Transverse colon (tissue), 4 donors: ENCODE measurements around the gene C22orf15. TPM values are rescaled to one million over a fixed set of nuclear protein-coding genes. Genes with fewer than 3 reads are reported as not detected.
A peak's percentile ranks its signal among the peaks of the same experiment; 100 is the strongest.

Experiments
- DNase-seq: peaks from one replicate; pipeline ENCODE4 v3.0.0-alpha.2; 2019
- H3K27ac ChIP-seq, 4 donors: fragments of 200-600 bp; sonication (generic); 2 replicates each; pipeline ENCODE4 v1.5.1; 2016 to 2018; ENCODE audit warnings: inconsistent platforms in 4 of 4
- H3K27me3 ChIP-seq: fragments of 200-600 bp; sonication (generic); 2 replicates; pipeline ENCODE4 v1.5.1; 2017; ENCODE audit warnings: inconsistent platforms
- H3K36me3 ChIP-seq, 4 donors: fragments of 200-600 bp; sonication (generic); 2 replicates each; pipeline ENCODE4 v1.5.1; 2017 to 2019; ENCODE audit warnings: inconsistent platforms in 4 of 4
- H3K4me1 ChIP-seq, 4 donors: fragments of 200-600 bp; sonication (generic); 2 replicates each; pipeline ENCODE4 v1.5.1; 2017 to 2020; ENCODE audit warnings: inconsistent platforms in 4 of 4
- H3K4me3 ChIP-seq, 4 donors: fragments of 200-600 bp; sonication (generic); 1 replicate in 1 of 4; 2 replicates in 3 of 4; pipeline versions ENCODE4 v1.5.1 to v1.6.1; 2017 to 2019; ENCODE audit warnings: inconsistent platforms in 4 of 4
- H3K9me3 ChIP-seq, 2 donors: fragments of 200-600 bp; sonication (generic); 2 replicates each; pipeline ENCODE4 v1.5.1; 2017 to 2019; ENCODE audit warnings: inconsistent platforms in 2 of 2
- CTCF ChIP-seq, 5 experiments: fragments of 200-600 bp in 3 of 5; fragments of 450-650 bp in 2 of 5; sonication (generic) in 3 of 5; IDR thresholded peaks; 1 replicate in 2 of 5; 2 replicates in 3 of 5; pipeline ENCODE4 v1.5.1; 2016 to 2017; ENCODE audit warnings: antibody characterized with exemption in 5 of 5, inconsistent platforms in 3 of 5, mild to moderate bottlenecking in 2 of 5, moderate library complexity in 1 of 5
- EP300 ChIP-seq: sonication (generic); formaldehyde crosslinking; IDR thresholded peaks from one replicate; pipeline ENCODE4 v1.6.1; 2017; ENCODE audit warnings: antibody characterized with exemption, low read depth
- POLR2A ChIP-seq: fragments of 450-650 bp; IDR thresholded peaks from one replicate; pipeline ENCODE4 v1.6.1; 2016; ENCODE audit warnings: antibody characterized with exemption, mild to moderate bottlenecking, moderate library complexity
- POLR2AphosphoS5 ChIP-seq, 3 donors: sonication (generic); formaldehyde crosslinking; IDR thresholded peaks; one replicate each; pipeline ENCODE4 v1.6.1; 2016; ENCODE audit warnings: antibody characterized with exemption in 3 of 3
- WGBS, 2 donors: methylation state at CpG; one replicate each; pipeline ENCODE4 v1.1.5; 2018; ENCODE audit warnings: low coverage in 1 of 2; 5-methylcytosine and 5-hydroxymethylcytosine counted together
- in situ Hi-C, 4 donors: fragments of 200-750 bp; cut with MboI; loops; one replicate each; pipeline versions ENCODE4 v1.15.0 to v1.15.1; 2017; ENCODE audit warnings: low sequenced_read_pairs in 3 of 4, low pct_ligation_motif_present in 1 of 4, low pct_unique_long_range_greater_than_20kb in 1 of 4
- intact Hi-C: fragments of 100-400 bp; cut with DNase I; formaldehyde crosslinking; loops from one replicate; pipeline ENCODE4 v1.15.1; 2023; ENCODE audit warnings: low total_unique reads
- total RNA-seq, 4 donors: library from RNA; depleted of rRNA; stranded (reverse); fragments of >200 nt; gene quantifications; one replicate each; pipeline ENCODE4 v1.1.0, GENCODE V29; 2016

The C22orf15 gene
- total RNA-seq, 4 donors from 2014 or later, result not detected

GRCh38 chr22:23760056-23760455 lies 2.7 kb upstream of the C22orf15 start:
- intact Hi-C loops (no loop called here), in situ Hi-C loops (no loop called here)
- 90% methylated on average over 6 of the region's 6 CpGs; no CpG with 5 or more reads in 1 of the 2 donors for WGBS, 2 donors
- no peak for DNase-seq
- H3K9me3 ChIP-seq, result no peaks in the 10 kb centered on the region
- TF ChIP-seq POLR2A (no peak), EP300 (no peak), POLR2AphosphoS5 (IDR thresholded peaks at IDR 0.05) (no peak), CTCF (IDR thresholded peaks at IDR 0.05) (no peak)
- no peaks in the 10 kb centered on the region for H3K27me3 ChIP-seq
- no peaks in the 10 kb centered on the region for H3K36me3 ChIP-seq
- H3K4me3 ChIP-seq, result no peak overlapping the region
- H3K27ac ChIP-seq, result no peak overlapping the region
- H3K4me1 ChIP-seq, result peaks cover 0 to 23% (median 9%) of the 10 kb centered on the region in 4 donors

- Histone ChIP-seq H3K4me1 (peaks cover 6 to 43% (median 24%) of the 10 kb centered on the region in 4 donors), H3K4me3 (peak overlapping the region in 1 of 4 donors; percentile 22), H3K9me3 (no peaks in the 10 kb centered on the region), H3K27me3 (no peaks in the 10 kb centered on the region), H3K27ac (no peak overlapping the region), H3K36me3 (no peaks in the 10 kb centered on the region)
- 56 to 82% methylated on average over 7 to 17 of the region's 17 CpGs for WGBS, 2 donors
- in situ Hi-C loops, result no loop called here
- no peak for TF ChIP-seq EP300
- no peak for TF ChIP-seq POLR2A
- no peak for TF ChIP-seq POLR2AphosphoS5 (IDR thresholded peaks at IDR 0.05)
- no peak for TF ChIP-seq CTCF (IDR thresholded peaks at IDR 0.05)
- intact Hi-C loops, result no loop called here
- DNase-seq, result no peak
Measured at GRCh38 chr22:23763579-23763945, 772 bp downstream of the C22orf15 start.

GRCh38 chr22:23763954-23764353 lies 1.2 kb downstream of the C22orf15 start:
- Histone ChIP-seq H3K36me3 (no peaks in the 10 kb centered on the region), H3K4me1 (peaks cover 9 to 47% (median 27%) of the 10 kb centered on the region in 4 donors), H3K9me3 (no peaks in the 10 kb centered on the region), H3K27ac (no peak overlapping the region), H3K27me3 (no peaks in the 10 kb centered on the region), H3K4me3 (peak overlapping the region in 1 of 4 donors; percentile 22)
- in situ Hi-C loops, result no loop called here
- 76% methylated on average over 7 of the region's 7 CpGs; no CpG with 5 or more reads in 1 of the 2 donors for WGBS, 2 donors
- TF ChIP-seq CTCF (IDR thresholded peaks at IDR 0.05), result no peak
- no peak for TF ChIP-seq POLR2A
- TF ChIP-seq POLR2AphosphoS5 (IDR thresholded peaks at IDR 0.05), result no peak
- no peak for TF ChIP-seq EP300
- DNase-seq, result no peak
- intact Hi-C loops, result no loop called here

- no peaks in the 10 kb centered on the region for H3K36me3 ChIP-seq
- TF ChIP-seq EP300 (no peak), POLR2A (no peak), POLR2AphosphoS5 (IDR thresholded peaks at IDR 0.05) (no peak), CTCF (IDR thresholded peaks at IDR 0.05) (no peak)
- intact Hi-C loops, result no loop called here
- H3K4me3 ChIP-seq, result no peak overlapping the region
- H3K27me3 ChIP-seq, result no peaks in the 10 kb centered on the region
- no peak for DNase-seq
- peaks cover 13 to 51% (median 27%) of the 10 kb centered on the region in 4 donors for H3K4me1 ChIP-seq
- no peaks in the 10 kb centered on the region for H3K9me3 ChIP-seq
- WGBS, 2 donors, result 90% methylated on average over 9 of the region's 9 CpGs; no CpG with 5 or more reads in 1 of the 2 donors
- no peak overlapping the region for H3K27ac ChIP-seq
- in situ Hi-C loops, result no loop called here
Measured at GRCh38 chr22:23764899-23765881, 2.4 kb downstream of the C22orf15 start.
